ENCODE results near the gene HDAC6.
"Not testable (repeated sequence)": the region's sequence is repeated elsewhere in the genome, so short reads cannot be mapped to it uniquely, and the experiment has no call there.

The HDAC6 gene

DNA sequence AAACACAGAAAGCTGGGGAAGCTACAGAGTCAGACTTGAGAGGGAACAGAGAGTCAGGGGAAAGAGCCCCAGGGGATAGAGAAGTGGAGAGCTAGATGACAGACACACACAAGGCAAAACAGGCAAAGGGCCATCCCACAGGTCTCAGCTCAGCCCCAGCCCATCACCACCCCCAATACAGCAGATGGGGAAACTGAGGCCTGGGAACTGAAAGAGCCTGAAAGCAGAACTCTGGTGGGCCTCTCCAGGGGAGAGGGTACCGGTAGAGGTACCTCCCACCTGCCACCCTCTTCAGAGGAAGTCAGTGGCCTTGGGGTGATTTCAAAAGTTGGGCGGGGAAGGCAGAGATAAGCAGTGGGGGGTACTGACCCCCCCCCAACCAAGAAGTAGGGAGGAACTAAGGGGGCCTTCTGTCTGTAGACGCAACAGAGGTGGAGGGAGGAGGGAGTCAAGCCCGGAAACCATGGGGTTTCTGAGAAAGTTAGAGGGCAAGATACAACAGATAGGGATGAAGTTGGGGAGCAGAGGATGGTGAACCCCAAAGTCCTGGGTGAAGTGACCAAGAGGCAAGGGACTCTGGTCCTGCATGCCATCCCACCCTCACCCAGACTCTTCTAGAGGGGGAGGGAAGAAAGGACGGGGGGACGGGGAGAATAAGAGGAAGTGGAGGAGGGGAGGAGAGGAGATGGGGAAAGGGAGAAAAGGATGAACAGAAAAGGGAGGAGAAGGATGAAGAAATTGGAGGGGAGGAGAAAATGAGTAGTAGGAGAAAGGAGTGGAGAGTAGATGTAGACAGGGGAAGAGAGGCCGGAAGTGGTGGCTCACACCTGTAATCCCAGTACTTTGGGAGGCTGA lies 12.3 kb upstream of the HDAC6 start:
- DNase-seq = no peak

DNA sequence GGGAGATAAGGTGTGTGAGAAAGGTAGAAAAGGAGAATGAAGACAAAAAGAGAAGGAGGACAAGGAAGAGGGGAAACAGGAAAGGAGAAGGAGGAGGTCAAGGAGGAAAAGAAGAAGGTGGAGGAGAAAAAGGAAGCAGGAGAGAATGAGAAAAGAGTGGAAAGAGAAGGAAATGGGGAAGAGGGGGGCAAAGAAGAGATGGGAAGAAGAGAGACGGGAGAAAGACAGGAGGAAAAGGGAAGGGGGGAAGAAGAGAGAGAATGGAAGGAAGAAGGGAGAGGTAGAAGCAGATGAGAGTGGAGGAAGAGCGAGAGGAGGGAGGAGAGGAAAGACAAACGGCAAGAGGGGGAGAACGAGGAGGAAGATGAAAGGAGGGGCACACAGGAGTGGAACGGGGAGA lies 11.4 kb upstream of the HDAC6 start:
- DNase-seq = no peak

DNA sequence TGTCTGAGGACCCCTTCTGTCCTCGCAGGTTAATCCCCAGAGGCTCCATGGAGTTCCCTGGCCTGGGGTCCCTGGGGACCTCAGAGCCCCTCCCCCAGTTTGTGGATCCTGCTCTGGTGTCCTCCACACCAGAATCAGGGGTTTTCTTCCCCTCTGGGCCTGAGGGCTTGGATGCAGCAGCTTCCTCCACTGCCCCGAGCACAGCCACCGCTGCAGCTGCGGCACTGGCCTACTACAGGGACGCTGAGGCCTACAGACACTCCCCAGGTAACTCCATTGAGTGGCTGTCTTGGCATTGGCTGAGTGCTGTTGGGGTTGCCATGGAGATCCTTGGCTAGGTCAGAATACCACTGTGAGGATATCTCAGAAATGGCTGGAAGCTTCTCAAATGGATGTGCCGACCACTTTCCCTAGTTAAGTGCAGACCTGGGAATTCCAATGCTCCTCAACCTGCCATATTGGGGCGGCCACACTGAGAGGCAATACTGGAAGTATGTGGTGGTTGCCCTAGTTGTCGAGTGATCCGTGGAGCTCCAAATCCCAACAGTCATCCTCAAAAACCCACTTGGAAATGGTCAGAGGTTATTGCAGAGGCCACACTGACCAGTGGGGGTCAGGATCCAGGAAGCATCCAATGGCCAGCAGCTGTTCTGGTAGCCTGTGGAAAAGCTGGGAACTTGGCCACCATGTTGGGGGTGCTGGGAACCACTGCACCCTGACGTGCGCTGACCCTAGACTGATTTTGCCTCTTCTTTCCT lies 10.6 kb upstream of the HDAC6 start:
- no peak for DNase-seq

DNA sequence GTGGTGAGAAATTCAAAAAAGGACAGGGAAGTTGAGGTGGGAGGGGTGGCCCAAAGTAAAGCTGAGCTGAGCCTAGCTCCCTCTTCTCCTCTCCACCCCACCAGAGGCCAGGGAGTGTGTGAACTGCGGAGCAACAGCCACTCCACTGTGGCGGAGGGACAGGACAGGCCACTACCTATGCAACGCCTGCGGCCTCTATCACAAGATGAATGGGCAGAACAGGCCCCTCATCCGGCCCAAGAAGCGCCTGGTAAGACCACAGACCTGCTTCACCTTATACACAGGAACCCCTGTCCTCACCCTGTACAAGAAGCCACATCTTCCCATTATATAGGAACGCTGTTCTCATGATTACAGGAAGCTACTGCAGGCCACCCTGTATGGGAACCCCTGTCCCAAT lies 9.6 kb upstream of the HDAC6 start:
- no peak for DNase-seq

DNA sequence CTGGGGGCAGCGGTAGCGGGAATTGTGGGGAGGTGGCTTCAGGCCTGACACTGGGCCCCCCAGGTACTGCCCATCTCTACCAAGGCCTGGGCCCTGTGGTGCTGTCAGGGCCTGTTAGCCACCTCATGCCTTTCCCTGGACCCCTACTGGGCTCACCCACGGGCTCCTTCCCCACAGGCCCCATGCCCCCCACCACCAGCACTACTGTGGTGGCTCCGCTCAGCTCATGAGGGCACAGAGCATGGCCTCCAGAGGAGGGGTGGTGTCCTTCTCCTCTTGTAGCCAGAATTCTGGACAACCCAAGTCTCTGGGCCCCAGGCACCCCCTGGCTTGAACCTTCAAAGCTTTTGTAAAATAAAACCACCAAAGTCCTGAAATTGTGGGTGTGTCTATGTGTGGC lies 7.9 kb upstream of the HDAC6 start:
- no peak for DNase-seq

DNA sequence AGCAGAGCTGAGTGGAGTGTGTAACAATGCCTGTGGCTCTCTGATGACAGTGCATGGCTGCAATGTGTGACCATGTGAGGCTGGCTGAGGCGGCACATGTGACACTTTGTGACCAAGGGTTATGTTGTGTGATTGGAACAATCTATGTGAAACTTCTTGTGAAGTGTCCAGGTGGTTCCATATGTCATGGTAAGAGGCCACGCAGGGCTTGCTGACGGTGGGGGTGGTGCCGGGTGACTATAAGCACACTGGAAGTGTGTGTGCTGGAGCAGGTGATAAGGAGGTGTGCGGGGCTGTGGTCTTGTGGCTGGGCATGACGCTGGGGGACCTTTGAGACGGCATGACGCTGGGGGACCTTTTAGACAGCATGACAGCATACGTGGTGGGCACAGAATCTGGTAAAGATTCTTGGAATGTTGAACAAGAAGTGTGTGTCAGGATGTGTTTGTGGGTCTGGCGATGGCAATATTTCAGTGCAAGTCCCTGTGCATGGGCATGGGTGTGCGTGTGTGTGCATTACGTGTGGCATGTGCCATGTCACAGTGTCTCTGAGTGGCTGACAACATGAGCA lies 7.4 kb upstream of the HDAC6 start:
- DNase-seq = no peak

DNA sequence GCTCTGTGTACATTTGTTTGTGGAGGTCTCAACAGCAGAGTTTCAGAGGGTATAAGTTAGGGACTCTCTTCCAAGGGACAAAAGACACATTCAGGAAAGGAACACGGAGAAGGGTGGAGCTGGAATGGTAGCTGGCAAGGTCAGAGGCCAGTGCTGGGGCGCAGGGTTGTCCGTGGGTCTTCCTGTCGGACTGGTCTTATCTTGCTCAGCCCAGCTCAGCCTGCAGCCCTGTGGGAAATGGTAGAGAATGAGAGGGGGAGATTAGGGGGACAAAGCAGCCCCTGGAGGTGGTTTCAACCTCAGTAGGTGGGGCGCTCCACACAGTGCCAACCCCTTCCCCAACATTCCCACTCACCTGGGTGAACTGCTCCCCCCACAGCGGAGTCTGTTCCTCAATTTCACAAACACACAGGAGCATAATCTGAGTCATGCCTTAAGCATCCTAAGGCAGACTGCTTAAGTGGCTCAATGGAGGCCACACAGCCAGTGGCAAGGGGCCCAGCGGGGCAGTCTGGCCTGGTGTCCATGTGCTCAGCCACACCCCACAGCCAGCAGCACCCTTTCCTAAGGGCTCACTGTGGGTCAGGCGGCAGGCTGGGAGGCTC lies 6.9 kb upstream of the HDAC6 start:
- DNase-seq = peak; percentile 50

DNA sequence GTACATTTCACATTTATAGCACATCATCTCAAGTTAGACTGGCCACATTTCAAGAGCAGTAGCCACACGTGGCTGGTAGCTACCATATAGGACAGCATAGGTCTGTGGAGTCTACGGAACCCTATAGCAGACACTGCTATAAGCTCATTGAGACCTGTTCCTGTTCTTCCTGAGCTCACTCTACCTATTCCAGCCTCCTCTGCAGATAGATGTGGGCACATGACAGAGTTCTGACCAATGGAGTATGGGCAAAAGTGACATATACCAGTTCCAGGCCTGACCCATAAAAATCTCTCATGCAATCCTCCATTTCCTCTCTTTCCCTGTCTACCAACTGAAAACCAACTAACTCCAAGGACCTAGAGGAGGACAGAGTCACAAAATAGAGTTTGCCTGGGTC lies 3.5 kb upstream of the HDAC6 start:
- no peak for DNase-seq

DNA sequence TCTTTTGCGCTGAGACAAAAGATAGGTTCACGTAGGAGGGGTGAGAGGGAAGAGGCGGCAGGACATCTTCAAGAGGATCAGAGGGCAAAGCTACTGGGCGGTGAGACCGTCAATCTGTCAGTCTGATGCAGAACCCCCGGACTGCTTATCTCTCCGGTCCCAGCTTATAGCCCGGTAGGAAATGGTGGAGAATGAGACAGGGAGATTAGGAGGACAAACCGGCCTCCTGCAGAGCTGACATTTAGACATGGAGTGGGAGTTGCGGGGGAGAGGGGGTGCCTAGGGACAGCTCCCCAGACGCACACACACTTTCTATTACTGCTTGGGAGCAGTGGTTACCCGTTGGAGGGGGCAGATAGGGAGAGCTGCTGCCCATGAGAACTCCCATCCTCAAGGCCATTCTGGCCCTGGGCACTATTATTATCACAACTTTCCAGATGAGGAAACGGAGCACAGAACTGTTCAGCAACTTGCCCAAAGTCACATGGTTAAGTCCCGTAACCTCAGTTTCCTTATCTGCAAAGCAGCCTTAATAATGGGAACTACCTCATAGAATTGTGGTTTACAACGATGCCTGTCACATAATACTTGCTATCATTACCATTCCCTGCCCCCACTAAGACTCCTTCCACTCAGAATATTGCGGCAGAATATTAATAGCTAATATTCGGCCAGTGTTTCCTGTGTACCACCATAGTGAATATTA lies 1.1 kb upstream of the HDAC6 start:
- DNase-seq = no peak

DNA sequence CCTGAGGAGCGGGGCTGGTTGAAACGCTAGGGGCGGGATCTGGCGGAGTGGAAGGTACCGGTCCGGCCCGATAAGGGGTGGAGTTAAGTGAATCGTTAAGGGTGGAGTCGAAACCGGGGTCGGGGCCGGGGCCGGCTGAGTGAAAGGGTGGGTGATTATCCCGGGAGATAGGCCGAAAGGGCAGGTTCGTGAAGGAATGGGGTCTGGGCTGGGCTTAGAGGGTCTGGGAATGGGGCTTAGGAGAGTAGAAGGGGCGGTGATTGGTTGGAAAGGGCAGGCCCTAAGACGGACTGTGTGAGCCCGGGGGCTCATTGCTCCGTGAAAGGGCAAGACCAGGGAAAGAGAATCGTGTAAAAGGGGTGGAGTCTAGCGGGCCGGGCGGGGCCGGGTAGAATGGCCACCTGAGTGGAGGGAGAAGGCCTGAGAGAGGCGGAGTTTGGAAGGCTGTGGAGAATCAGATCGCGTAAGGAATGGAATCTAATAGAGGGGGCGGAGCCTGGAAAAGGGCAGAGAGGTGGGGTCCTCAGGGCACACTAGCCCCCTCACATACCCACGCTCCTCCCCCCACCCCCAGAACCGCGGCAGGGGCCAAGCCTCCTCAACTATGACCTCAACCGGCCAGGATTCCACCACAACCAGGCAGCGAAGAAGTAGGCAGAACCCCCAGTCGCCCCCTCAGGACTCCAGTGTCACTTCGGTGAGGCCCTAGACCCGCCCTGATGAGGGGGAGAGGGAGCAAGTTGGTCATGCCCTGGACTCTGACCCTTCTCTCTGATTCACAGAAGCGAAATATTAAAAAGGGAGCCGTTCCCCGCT lies 430 bp downstream of the HDAC6 start:
- DNase-seq = peak; percentile 75

DNA sequence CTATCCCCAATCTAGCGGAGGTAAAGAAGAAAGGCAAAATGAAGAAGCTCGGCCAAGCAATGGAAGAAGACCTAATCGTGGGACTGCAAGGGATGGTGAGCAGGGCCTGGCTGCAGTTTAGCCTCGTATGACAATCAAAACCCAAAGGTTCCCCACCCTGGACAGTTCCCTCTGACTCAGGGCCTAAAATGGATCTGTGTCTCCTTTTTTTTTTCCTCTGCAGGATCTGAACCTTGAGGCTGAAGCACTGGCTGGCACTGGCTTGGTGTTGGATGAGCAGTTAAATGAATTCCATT lies 986 bp downstream of the HDAC6 start:
- DNase-seq = no peak

DNA sequence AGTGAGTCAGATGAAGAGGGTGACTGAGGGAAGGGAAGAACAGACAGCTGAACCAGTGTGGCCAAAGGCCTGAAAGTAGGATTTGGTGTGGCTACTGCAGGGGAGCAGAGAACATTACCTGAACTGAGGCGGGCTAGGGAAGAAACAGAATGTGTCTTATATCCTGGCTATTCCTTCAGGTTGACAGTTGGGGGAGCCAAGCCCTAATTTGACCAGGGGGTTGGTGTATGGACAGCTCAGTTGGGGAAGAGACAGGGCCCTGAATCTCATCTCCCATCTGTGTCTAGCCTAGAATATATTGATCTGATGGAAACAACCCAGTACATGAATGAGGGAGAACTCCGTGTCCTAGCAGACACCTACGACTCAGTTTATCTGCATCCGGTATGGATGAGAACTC lies 4.2 kb downstream of the HDAC6 start:
- no peak for DNase-seq

DNA sequence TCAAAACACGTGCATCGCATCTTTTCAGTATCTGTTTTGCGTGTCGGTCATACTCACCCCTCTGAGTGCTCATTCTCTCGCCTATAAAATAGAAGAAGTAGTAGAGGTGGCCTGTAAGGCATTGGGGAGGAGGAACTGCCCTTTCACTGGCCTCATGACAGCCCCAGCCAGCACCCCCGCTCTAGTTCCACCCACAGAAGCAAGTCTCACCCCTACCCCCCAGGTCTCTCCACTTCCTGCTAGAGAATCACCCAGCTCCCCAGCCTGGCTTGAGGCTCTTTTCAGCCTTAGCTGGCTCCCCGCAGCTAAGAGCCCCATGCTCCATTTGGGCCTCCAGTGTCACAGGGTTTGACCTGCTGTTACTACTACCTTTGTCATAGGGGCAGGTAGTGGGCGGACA lies 11.8 kb downstream of the HDAC6 start:
- DNase-seq = no peak

DNA sequence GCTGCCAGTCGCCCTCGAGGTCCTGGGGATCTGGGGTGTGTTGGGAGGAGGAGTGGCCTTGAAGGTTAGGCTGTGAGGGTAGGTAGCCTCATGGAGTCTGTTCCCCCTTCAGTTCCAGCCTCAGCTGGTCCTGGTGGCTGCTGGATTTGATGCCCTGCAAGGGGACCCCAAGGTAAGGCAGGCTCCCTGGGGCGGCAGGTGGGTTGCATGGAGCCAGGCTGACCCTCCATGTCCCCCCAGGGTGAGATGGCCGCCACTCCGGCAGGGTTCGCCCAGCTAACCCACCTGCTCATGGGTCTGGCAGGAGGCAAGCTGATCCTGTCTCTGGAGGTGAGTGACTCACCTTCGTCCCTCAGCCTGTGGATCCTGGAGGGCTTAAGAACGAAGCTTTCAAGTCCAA lies 12.9 kb downstream of the HDAC6 start:
- no peak for DNase-seq

DNA sequence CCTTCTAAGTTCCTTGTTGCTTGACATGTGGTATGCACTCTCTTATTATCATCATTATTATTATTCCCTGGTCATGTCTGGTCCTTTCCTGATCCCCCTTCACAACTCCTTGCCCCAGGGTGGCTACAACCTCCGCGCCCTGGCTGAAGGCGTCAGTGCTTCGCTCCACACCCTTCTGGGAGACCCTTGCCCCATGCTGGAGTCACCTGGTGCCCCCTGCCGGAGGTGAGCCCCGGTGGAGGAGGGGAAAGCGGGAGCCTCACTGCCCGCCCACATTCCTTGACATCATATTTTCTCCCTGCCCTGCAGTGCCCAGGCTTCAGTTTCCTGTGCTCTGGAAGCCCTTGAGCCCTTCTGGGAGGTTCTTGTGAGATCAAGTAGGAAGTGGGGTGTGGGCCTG lies 13.4 kb downstream of the HDAC6 start:
- no peak for DNase-seq

DNA sequence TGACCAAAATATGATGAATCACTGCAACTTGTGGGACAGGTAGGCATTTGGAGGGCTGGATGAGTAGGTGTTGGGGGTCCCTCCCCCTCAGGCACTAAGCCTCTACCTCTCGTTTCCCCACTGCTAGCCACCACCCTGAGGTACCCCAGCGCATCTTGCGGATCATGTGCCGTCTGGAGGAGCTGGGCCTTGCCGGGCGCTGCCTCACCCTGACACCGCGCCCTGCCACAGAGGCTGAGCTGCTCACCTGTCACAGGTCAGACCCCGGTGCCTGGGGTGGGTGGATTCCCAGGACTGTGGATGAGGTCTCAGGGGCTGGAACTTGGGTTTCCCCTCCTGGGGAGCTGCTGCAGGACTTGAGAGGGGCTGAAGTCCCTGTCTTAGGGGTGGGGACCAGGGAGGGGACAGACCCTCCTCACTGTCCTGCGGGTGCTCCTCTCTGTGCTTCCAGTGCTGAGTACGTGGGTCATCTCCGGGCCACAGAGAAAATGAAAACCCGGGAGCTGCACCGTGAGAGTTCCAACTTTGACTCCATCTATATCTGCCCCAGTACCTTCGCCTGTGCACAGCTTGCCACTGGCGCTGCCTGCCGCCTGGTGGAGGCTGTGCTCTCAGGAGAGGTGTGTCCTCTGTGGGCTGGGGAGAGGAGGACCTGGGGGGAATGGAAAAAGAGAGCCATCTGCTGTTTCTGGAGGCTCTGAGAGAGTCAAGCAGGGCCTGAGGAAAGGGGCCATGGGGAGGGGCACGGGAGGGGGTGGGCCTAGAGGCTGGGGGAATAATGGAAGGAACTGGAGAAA lies 14.3 kb downstream of the HDAC6 start:
- DNase-seq = no peak

DNA sequence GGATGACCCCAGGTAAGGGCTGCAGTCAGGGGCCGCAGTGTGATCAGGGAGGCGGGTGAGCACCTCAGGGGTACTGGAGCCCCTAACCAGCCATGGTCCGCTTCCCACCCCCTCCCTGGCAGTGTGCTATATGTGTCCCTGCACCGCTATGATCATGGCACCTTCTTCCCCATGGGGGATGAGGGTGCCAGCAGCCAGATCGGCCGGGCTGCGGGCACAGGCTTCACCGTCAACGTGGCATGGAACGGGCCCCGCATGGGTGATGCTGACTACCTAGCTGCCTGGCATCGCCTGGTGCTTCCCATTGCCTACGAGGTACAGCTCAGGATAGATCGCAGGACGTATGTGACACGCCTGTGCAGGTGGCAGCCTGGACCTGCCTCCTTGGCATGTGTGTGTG lies 16.2 kb downstream of the HDAC6 start:
- no peak for DNase-seq

DNA sequence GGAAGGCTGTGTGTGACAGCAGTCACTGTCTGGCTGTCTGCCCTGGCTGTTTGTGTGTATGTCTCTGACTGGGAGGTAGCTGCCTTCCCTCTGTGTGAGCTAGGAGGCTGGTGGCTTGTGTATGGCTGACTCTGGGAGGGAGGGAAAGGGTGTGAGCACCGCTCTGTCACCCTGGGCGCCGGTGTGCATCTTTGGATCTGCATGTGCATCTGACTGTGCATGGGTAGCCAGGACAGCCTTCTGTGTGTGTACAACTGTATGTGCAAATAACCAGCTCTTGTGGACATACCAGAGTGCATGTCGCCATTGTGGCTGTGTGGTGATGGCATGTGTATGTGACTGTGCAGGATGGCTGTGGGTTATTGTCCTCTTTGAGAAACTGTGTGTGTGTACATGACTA lies 17.0 kb downstream of the HDAC6 start:
- DNase-seq = no peak

DNA sequence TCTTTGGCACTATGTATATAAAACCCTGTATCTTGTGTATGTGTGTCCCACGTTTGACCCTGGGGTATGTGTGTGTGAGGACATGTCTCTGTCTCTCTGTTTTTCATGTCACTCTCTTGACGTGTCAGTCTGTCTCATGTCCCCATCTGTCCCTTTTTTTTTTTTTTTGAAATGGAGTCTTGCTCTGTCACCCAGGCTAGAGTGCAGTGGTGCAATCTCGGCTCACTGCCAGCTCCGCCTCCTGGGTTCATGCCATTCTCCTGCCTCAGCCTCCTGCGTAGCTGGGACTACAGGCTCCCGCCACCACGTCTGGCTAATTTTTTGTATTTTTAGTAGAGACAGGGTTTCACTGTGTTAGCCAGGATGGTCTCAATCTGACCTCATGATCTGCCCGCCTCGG lies 17.5 kb downstream of the HDAC6 start:
- not testable (repeated sequence) for DNase-seq

DNA sequence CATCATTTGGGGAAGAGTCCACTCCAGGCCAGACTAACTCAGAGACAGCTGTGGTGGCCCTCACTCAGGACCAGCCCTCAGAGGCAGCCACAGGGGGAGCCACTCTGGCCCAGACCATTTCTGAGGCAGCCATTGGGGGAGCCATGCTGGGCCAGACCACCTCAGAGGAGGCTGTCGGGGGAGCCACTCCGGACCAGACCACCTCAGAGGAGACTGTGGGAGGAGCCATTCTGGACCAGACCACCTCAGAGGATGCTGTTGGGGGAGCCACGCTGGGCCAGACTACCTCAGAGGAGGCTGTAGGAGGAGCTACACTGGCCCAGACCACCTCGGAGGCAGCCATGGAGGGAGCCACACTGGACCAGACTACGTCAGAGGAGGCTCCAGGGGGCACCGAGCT lies 21.2 kb downstream of the HDAC6 start:
- no peak for DNase-seq

DNA sequence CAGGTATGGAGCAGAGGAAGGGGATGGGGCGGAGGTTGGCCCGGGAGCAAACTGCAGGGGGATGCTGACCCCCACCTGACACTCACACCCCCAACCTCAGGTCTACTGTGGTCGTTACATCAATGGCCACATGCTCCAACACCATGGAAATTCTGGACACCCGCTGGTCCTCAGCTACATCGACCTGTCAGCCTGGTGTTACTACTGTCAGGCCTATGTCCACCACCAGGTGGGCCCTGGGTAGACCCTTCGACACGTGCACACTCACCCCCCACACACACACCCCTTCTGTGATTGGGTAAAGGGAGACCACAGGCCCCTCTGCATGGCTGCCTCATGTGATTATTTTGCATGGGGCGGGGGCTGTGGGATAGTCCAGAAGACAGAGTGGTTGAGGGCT lies 22.2 kb downstream of the HDAC6 start:
- DNase-seq = no peak

Data from fibroblast of skin of abdomen (primary cell).